SK-N-SH (cell line): ENCODE data around the gene CTNS.

Experiments
- FOXJ3 ChIP-seq: sonication (generic); formaldehyde crosslinking; IDR thresholded peaks from 2 replicates; pipeline ENCODE4 v1.5.1; 2020; ENCODE audit warnings: mild to moderate bottlenecking, missing genetic modification reagents
- FOXM1 ChIP-seq: IDR thresholded peaks from 2 replicates; pipeline ENCODE4 v1.4.0; 2012; ENCODE audit warnings: low read depth, mild to moderate bottlenecking
- GATA2 ChIP-seq: sonication (generic); formaldehyde crosslinking; IDR thresholded peaks from 2 replicates; pipeline ENCODE4 v1.5.0; 2020; ENCODE audit warnings: mild to moderate bottlenecking, missing genetic modification reagents
- POLR2AphosphoS5 ChIP-seq: IDR thresholded peaks from 2 replicates; pipeline ENCODE4 v1.6.1; 2012; ENCODE audit warnings: low read depth, low read length
- RCOR1 ChIP-seq: fragments of 150-350 bp; IDR thresholded peaks from 2 replicates; pipeline ENCODE4 v1.6.1; 2017; ENCODE audit warnings: antibody characterized with exemption, low read length
- SIN3A ChIP-seq: IDR thresholded peaks from 2 replicates; pipeline ENCODE4 v1.6.1; 2012; ENCODE audit warnings: low read depth, mild to moderate bottlenecking, low read length, moderate library complexity, borderline replicate concordance
- TAF1 ChIP-seq: IDR thresholded peaks from 2 replicates; pipeline ENCODE4 v1.6.1; 2012; ENCODE audit warnings: low read depth, mild to moderate bottlenecking, low read length, moderate library complexity, borderline replicate concordance
- TF ChIP-seq, protein P1 (sequence below): IDR thresholded peaks from 2 replicates; pipeline ENCODE4 v1.6.1; 2012; ENCODE audit warnings: mild to moderate bottlenecking, low read depth, low read length, moderate library complexity
- TF ChIP-seq, protein P2 (sequence below): fragments of 200-600 bp; sonication (generic); IDR thresholded peaks from 2 replicates; pipeline ENCODE4 v1.6.1; 2017; ENCODE audit warnings: antibody characterized with exemption, mild to moderate bottlenecking, moderate library complexity

DNA sequence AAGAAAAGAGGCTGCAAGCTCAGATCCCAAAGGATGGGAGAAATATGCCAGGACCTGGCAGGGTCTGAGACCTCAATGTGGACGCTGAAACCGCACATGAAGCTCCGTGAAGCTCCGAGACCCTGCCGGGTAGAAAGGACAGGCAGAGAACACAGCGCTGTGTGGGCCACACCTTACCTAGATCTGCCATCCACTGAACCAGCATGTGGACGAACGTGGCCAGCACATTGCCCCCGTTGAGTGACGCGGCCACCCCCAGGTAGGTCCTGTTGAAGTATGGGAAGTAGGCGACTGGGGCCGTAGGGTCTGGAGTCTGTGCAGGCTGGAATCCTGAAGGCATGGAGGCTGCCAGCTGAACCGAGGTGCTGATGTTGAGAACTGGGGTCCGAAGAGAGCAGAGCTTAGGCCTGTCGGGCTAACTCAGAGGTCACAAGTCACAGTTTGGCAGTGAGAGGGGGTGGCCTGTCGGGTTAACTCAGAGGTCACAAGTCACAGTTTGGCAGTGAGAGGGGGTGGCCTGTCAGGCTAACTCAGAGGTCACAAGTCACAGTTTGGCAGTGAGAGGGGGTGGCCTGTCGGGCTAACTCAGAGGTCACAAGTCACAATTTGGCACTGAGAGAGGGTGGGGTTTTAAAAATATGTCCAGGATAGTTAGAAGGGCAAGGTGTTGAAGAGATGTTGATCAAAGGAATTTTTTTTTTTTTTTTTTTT, 21.2 kb upstream of the CTNS start:
- TF ChIP-seq FOXJ3 (CRISPR knock-in tag) (no peak), FOXM1 (no peak), POLR2AphosphoS5 (no peak), TAF1 (no peak), RCOR1 (no peak), SIN3A (no peak), GATA2 (CRISPR knock-in tag) (no peak)
- TF ChIP-seq, protein P1, sequence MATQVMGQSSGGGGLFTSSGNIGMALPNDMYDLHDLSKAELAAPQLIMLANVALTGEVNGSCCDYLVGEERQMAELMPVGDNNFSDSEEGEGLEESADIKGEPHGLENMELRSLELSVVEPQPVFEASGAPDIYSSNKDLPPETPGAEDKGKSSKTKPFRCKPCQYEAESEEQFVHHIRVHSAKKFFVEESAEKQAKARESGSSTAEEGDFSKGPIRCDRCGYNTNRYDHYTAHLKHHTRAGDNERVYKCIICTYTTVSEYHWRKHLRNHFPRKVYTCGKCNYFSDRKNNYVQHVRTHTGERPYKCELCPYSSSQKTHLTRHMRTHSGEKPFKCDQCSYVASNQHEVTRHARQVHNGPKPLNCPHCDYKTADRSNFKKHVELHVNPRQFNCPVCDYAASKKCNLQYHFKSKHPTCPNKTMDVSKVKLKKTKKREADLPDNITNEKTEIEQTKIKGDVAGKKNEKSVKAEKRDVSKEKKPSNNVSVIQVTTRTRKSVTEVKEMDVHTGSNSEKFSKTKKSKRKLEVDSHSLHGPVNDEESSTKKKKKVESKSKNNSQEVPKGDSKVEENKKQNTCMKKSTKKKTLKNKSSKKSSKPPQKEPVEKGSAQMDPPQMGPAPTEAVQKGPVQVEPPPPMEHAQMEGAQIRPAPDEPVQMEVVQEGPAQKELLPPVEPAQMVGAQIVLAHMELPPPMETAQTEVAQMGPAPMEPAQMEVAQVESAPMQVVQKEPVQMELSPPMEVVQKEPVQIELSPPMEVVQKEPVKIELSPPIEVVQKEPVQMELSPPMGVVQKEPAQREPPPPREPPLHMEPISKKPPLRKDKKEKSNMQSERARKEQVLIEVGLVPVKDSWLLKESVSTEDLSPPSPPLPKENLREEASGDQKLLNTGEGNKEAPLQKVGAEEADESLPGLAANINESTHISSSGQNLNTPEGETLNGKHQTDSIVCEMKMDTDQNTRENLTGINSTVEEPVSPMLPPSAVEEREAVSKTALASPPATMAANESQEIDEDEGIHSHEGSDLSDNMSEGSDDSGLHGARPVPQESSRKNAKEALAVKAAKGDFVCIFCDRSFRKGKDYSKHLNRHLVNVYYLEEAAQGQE = no peak
- TF ChIP-seq, protein P2, sequence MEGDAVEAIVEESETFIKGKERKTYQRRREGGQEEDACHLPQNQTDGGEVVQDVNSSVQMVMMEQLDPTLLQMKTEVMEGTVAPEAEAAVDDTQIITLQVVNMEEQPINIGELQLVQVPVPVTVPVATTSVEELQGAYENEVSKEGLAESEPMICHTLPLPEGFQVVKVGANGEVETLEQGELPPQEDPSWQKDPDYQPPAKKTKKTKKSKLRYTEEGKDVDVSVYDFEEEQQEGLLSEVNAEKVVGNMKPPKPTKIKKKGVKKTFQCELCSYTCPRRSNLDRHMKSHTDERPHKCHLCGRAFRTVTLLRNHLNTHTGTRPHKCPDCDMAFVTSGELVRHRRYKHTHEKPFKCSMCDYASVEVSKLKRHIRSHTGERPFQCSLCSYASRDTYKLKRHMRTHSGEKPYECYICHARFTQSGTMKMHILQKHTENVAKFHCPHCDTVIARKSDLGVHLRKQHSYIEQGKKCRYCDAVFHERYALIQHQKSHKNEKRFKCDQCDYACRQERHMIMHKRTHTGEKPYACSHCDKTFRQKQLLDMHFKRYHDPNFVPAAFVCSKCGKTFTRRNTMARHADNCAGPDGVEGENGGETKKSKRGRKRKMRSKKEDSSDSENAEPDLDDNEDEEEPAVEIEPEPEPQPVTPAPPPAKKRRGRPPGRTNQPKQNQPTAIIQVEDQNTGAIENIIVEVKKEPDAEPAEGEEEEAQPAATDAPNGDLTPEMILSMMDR = no peak
